SH-SY5Y (cell line): Measurements from ENCODE around the gene TRPM3.

Source experiments
- GATA2 ChIP-seq: IDR thresholded peaks from 2 replicates; pipeline ENCODE4 v1.6.1; 2011; ENCODE audit warnings: mild to moderate bottlenecking, low read depth, low read length
- GATA3 ChIP-seq: IDR thresholded peaks from 2 replicates; pipeline ENCODE4 v1.6.1; 2011; ENCODE audit warnings: low read depth, mild to moderate bottlenecking, low read length, moderate library complexity

DNA sequence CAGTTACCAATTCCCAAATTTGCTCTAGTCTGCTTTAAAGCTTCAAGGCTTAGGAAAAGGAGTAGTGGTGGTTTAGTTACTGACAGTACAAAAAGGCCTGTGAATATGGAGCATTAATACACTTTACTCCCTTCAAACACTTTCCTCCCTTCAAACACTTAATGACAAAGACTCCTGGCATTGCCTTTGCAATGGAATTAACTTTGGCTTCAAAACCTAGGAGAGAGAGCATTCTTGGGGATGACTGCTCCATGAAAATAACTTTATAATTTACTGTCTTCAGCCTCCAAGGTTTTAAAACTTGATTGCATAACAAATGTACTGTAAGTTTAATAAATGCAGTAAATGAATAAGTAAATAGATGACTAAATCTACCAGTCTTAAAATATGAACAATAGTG lies 185.6 kb downstream of the TRPM3 start:
- TF ChIP-seq GATA2 (no peak), GATA3 (no peak)
